D721Med (cell line): ENCODE results near the gene ARVCF.

Experiments used
- DNase-seq: peaks from one replicate; pipeline ENCODE4 v3.0.0; 2011; ENCODE audit warnings: low spot score; ENCODE audit not compliant: insufficient read length
- FAIRE-seq: peaks from 2 replicates; lab custom pipeline; 2011; peaks lifted over from hg19 to GRCh38; lab: Jason Lieb, UNC
- CTCF ChIP-seq: IDR thresholded peaks from 2 replicates; pipeline ENCODE4 v1.5.1; 2012; ENCODE audit warnings: mild to moderate bottlenecking, control low read depth; ENCODE audit not compliant: insufficient read depth; ENCODE audit errors: missing control alignments

The ARVCF gene

GRCh38 chr22:19998991-19999820, 17.4 kb downstream of the ARVCF start:
- DNase-seq (no peak), FAIRE-seq (no peak)
- TF ChIP-seq CTCF: no peak

GRCh38 chr22:19998232-19998951, 18.2 kb downstream of the ARVCF start:
- no peak for TF ChIP-seq CTCF
- DNase-seq (no peak), FAIRE-seq (no peak)

- no peak for TF ChIP-seq CTCF
- no peak for DNase-seq
Measured at GRCh38 chr22:19997561-19998231, 18.9 kb downstream of the ARVCF start.

GRCh38 chr22:19996694-19997384, 19.8 kb downstream of the ARVCF start:
- no peak for DNase-seq
- FAIRE-seq: no peak
- no peak for TF ChIP-seq CTCF

More at GRCh38 chr22:19997561-19998231, 18.9 kb downstream of the ARVCF start:
- no peak for FAIRE-seq

- FAIRE-seq (no peak), DNase-seq (no peak)
- TF ChIP-seq CTCF: no peak
Measured at GRCh38 chr22:19995611-19996339, 20.8 kb downstream of the ARVCF start.
